Measurements from ENCODE around the gene FARS2. TPM values are rescaled to one million over a fixed set of nuclear protein-coding genes. Genes with fewer than 3 reads are reported as not detected.
"Not testable (repeated sequence)": the region's sequence is repeated elsewhere in the genome, so short reads cannot be mapped to it uniquely, and the experiment has no call there.

The FARS2 gene
- total RNA-seq, 1 donor from 2014 or later, result 11.8 TPM

DNA sequence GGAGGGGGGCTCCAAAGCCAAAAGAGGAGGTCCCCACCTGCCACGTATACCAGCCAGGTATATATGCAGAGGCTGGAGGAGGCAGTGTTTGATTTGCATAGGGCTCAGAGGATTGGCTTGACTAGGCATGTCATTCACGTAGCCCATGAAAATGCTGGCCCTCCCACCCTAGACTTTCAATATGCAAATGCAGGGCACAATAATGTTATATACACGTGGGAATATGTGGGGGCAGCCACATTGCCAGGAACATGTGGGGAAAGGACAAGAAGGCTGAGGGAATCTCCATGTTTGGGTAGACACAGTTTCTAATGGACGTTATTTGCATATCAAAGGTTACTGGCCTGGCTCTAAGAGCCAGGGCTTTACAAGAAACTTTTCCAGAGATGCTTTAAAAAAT, 301.8 kb downstream of the FARS2 start:
- Mint-ChIP-seq H3K36me3 (ENCODE audit: low read depth) (no peaks in the 10 kb centered on the region), H3K4me3 (ENCODE audit: unreplicated experiment) (no peak overlapping the region), H3K27me3 (ENCODE audit: low read depth) (no peaks in the 10 kb centered on the region), H3K27ac (ENCODE audit: unreplicated experiment) (no peak overlapping the region), H3K9me3 (ENCODE audit: low read depth) (no peaks in the 10 kb centered on the region), H3K4me1 (ENCODE audit: low read depth) (no peaks in the 10 kb centered on the region)
- no peak for TF ChIP-seq CTCF (IDR thresholded peaks at IDR 0.05)
- DNase-seq (ENCODE audit: low spot score), result no peak

DNA sequence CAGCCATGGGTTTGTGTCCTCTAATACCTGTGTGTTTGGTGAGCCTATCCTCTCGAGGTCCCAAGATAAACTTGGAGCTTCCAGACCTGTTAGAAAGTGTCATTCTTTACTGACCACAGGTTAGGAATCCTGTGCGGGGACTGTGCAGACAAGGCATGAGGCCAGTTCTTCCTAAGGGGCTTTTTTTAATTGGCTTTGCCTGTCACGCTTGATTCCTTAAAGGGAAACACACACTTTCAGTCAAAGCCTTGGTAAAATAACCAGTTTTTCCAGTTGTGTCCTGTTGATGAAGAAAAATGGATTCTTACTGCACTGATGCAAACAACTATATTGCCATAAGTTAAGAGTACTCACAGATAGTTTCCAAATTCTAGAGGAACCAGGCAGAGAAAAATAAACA, 303.4 kb downstream of the FARS2 start:
- not testable (repeated sequence) for H3K4me3 Mint-ChIP-seq (ENCODE audit: unreplicated experiment); H3K36me3 Mint-ChIP-seq (ENCODE audit: low read depth); H3K9me3 Mint-ChIP-seq (ENCODE audit: low read depth); DNase-seq (ENCODE audit: low spot score); H3K27ac Mint-ChIP-seq (ENCODE audit: unreplicated experiment); H3K27me3 Mint-ChIP-seq (ENCODE audit: low read depth); H3K4me1 Mint-ChIP-seq (ENCODE audit: low read depth)

- Mint-ChIP-seq H3K27ac (ENCODE audit: unreplicated experiment) (no peak overlapping the region), H3K36me3 (ENCODE audit: low read depth) (no peaks in the 10 kb centered on the region), H3K4me3 (ENCODE audit: unreplicated experiment) (no peak overlapping the region), H3K27me3 (ENCODE audit: low read depth) (no peaks in the 10 kb centered on the region), H3K9me3 (ENCODE audit: low read depth) (no peaks in the 10 kb centered on the region), H3K4me1 (ENCODE audit: low read depth) (peaks cover 3% of the 10 kb centered on the region)
- DNase-seq (ENCODE audit: low spot score), result no peak
- TF ChIP-seq CTCF (IDR thresholded peaks at IDR 0.05), result no peak
Observed at GRCh38 chr6:5565971-5566370, 304.7 kb downstream of the FARS2 start.

- Mint-ChIP-seq H3K4me1 (ENCODE audit: low read depth) (peaks cover 3% of the 10 kb centered on the region), H3K27me3 (ENCODE audit: low read depth) (no peaks in the 10 kb centered on the region), H3K4me3 (ENCODE audit: unreplicated experiment) (no peak overlapping the region), H3K27ac (ENCODE audit: unreplicated experiment) (no peak overlapping the region), H3K9me3 (ENCODE audit: low read depth) (no peaks in the 10 kb centered on the region), H3K36me3 (ENCODE audit: low read depth) (peaks cover 1% of the 10 kb centered on the region)
- DNase-seq (ENCODE audit: low spot score), result no peak
- no peak for TF ChIP-seq CTCF (IDR thresholded peaks at IDR 0.05)
Observed at GRCh38 chr6:5566718-5567117, 305.4 kb downstream of the FARS2 start.

DNA sequence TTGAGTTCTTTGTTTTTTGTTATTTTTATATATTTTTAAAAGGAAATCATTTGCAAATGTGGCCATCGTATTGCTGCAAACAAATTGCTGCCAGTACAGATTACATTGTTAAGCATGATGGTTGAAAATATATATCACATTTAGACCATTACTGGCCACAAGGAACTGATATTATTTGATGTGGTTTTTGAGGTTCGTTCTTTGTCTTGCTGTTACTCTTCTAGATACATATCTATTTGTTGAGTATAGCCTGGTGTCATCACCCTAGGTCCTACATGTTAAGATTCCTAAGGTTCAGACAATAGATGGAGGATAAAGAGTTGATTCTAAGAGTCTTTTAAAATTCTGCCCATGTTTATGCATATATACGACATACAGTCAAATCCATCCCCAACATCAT, 306.0 kb downstream of the FARS2 start:
- peaks cover 1% of the 10 kb centered on the region for H3K36me3 Mint-ChIP-seq (ENCODE audit: low read depth)
- TF ChIP-seq CTCF (IDR thresholded peaks at IDR 0.05), result no peak
- no peaks in the 10 kb centered on the region for H3K27me3 Mint-ChIP-seq (ENCODE audit: low read depth)
- peaks cover 4% of the 10 kb centered on the region for H3K9me3 Mint-ChIP-seq (ENCODE audit: low read depth)
- H3K27ac Mint-ChIP-seq (ENCODE audit: unreplicated experiment), result no peak overlapping the region
- DNase-seq (ENCODE audit: low spot score), result no peak
- H3K4me3 Mint-ChIP-seq (ENCODE audit: unreplicated experiment), result no peak overlapping the region
- peaks cover 3% of the 10 kb centered on the region for H3K4me1 Mint-ChIP-seq (ENCODE audit: low read depth)

DNA sequence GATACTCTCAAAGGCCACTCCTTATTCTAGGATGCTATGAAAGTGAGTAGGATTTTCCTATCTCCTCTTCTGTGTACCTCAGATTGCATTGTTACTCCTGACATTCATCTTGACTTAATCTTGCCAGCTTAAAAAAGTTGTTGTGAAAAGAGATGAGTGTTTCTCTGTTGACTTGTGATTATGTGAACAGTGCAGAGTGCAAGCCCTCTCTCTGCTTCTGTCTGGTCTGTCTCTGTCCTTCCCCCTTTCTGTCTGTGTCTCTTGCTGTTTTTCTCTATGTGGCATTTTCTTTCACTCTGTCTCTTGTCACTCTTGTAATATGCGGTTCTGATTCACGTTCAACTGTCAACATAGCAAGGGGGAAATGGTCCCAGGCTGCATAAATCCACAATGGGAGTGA, 306.6 kb downstream of the FARS2 start:
- DNase-seq (ENCODE audit: low spot score), result no peak
- H3K4me1 Mint-ChIP-seq (ENCODE audit: low read depth), result peaks cover 3% of the 10 kb centered on the region
- H3K9me3 Mint-ChIP-seq (ENCODE audit: low read depth), result peaks cover 9% of the 10 kb centered on the region
- no peak for TF ChIP-seq CTCF (IDR thresholded peaks at IDR 0.05)
- H3K4me3 Mint-ChIP-seq (ENCODE audit: unreplicated experiment), result no peak overlapping the region
- H3K36me3 Mint-ChIP-seq (ENCODE audit: low read depth), result peaks cover 1% of the 10 kb centered on the region
- H3K27me3 Mint-ChIP-seq (ENCODE audit: low read depth), result no peaks in the 10 kb centered on the region
- no peak overlapping the region for H3K27ac Mint-ChIP-seq (ENCODE audit: unreplicated experiment)

All from chondrocyte (in vitro differentiated cells).